Pancreas (tissue), 10 donors: ENCODE measurements around the gene HSPD1. TPM values are rescaled to one million over a fixed set of nuclear protein-coding genes. Genes with fewer than 3 reads are reported as not detected.

Source experiments
- ATAC-seq, 4 donors: fragments of 200-7000 bp; cut with Tn5 transposase; one replicate each; pipeline versions ENCODE4 v1.8.0 to v1.9.1; 2020; ENCODE audit warnings: mild to moderate bottlenecking in 4 of 4, moderate library complexity in 4 of 4
- DNase-seq, 6 donors: peaks; one replicate each; pipeline ENCODE4 v3.0.0-alpha.2; 2020
- FAIRE-seq: peaks from 2 replicates; lab custom pipeline; 2012; peaks lifted over from hg19 to GRCh38; lab: Jason Lieb, UNC
- H3K27ac ChIP-seq, 4 donors: fragments of 200-600 bp; sonication (generic); 1 replicate in 3 of 4; 2 replicates in 1 of 4; pipeline versions ENCODE4 v1.5.0 to v1.8.0; 2020
- H3K27me3 ChIP-seq, 4 donors: fragments of 200-600 bp; one replicate each; pipeline ENCODE4 v1.8.0; 2021
- H3K36me3 ChIP-seq, 3 donors: fragments of 200-600 bp; sonication (generic) in 1 of 3; one replicate each; pipeline versions ENCODE4 v1.5.0 to v1.8.0; 2020 to 2021
- H3K4me1 ChIP-seq, 3 donors: fragments of 200-600 bp; one replicate each; pipeline ENCODE4 v1.8.0; 2021
- H3K4me3 ChIP-seq, 4 donors: fragments of 200-600 bp; sonication (generic) in 2 of 4; one replicate each; pipeline versions ENCODE4 v1.5.0 to v1.8.0; 2020 to 2021
- H3K9me3 ChIP-seq, 4 donors: fragments of 200-600 bp; one replicate each; pipeline ENCODE4 v1.8.0; 2021
- CTCF ChIP-seq, 4 donors: fragments of 200-600 bp; sonication (generic) in 3 of 4; IDR thresholded peaks; one replicate each; pipeline versions ENCODE4 v1.5.0 to v1.8.0; 2021; ENCODE audit warnings: antibody characterized with exemption in 4 of 4
- WGBS, 2 donors: extraction: QIAGEN DNeasy Blood & Tissue Kit; methylation state at CpG; one replicate each; pipeline ENCODE4 v1.1.7; 2013; 5-methylcytosine and 5-hydroxymethylcytosine counted together
- intact Hi-C, 3 donors: fragments of 100-400 bp; cut with DNase I; formaldehyde crosslinking; loops; one replicate each; pipeline versions ENCODE4 v1.11.1 to v1.14.2; 2022
- polyA plus RNA-seq, 2 donors: library from polyadenylated mRNA; stranded (reverse); fragments of 200-250 nt; gene quantifications; one replicate each; pipeline ENCODE4 v1.2.3, GENCODE V29; 2013
- total RNA-seq, 6 donors: library from RNA; stranded (reverse); fragmentation: NEBNext Ultra II Directional in 4 of 6; extraction: Animal tissue kit (Norgen Biotek cat#: 25700) in 4 of 6; gene quantifications; one replicate each; pipeline versions ENCODE4 v1.2.1 to v1.2.4, GENCODE V29; 2021 to 2023
- donor health status: healthy with polysubstance abuse.
- donor health status: DM: no; HTN: no; CAD: no; lungs with moderate emphysema.
- donor health status: DM: no; HTN: no; CAD: no.
- donor health status: control.
- donor health status: control.
- donor health status: Bipolar disorder and iron deficiency.
- donor health status: DM: yes; HTN: yes; CAD: no.
- donor health status: DM: no; HTN: no; CAD: no.
- donor health status: DM: no; HTN: no; CAD: no.
- donor health status: DM: yes; HTN: yes; CAD: no.

The HSPD1 gene
- total and polyA plus RNA-seq, 8 donors, result 94.8 to 181 (median 137) TPM

DNA sequence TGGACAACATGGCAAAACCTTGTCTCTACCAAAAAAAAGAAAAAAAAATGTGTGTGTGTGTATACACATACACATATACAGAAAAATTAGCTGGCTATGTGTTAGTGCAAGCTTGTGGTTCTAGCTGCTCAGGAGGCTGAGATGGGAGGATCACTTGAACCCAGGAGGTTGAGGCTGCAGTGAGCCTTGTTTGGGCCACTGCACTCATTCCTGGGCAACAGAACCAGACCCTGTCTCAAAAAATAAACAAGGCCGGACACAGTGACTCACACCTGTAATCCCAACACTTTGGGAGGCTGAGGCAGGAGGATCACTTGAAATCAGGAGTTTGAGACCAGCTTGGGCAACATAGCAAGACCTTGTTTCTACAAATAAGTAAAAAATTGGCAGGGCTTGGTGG lies 44.2 kb downstream of the HSPD1 start:
- H3K4me3 ChIP-seq, result peak overlapping the region in 1 of 4 donors; percentile 76
- peaks cover 0 to 13% (median 12%) of the 10 kb centered on the region in 3 donors for H3K4me1 ChIP-seq
- WGBS, 2 donors, result 87 to 94% methylated on average over 1 of the region's 1 CpG
- FAIRE-seq (no peak), DNase-seq (no peak), ATAC-seq (no peak)
- no peak for TF ChIP-seq CTCF (IDR thresholded peaks at IDR 0.05)
- peaks cover 0 to 7% (median 2%) of the 10 kb centered on the region in 3 donors for H3K36me3 ChIP-seq
- intact Hi-C loops, result no loop called here
- no peaks in the 10 kb centered on the region for H3K9me3 ChIP-seq
- no peaks in the 10 kb centered on the region for H3K27me3 ChIP-seq
- no peak overlapping the region for H3K27ac ChIP-seq

- intact Hi-C loops, result no loop called here
- H3K4me3 ChIP-seq, result peak overlapping the region in 3 of 4 donors; percentile 67 to 76 (median 72)
- no peaks in the 10 kb centered on the region for H3K27me3 ChIP-seq
- peaks cover 0 to 13% (median 12%) of the 10 kb centered on the region in 3 donors for H3K4me1 ChIP-seq
- no peaks in the 10 kb centered on the region for H3K9me3 ChIP-seq
- ATAC-seq (no peak), DNase-seq (no peak), FAIRE-seq (no peak)
- peak overlapping the region in 2 of 4 donors; percentile 96 to 100 for H3K27ac ChIP-seq
- peaks cover 0 to 3% (median 0%) of the 10 kb centered on the region in 3 donors for H3K36me3 ChIP-seq
- 43 to 47% methylated on average over 2 of the region's 2 CpGs for WGBS, 2 donors
- no peak for TF ChIP-seq CTCF (IDR thresholded peaks at IDR 0.05)
Measured at GRCh38 chr2:197454923-197455322, 44.7 kb downstream of the HSPD1 start.

GRCh38 chr2:197453914-197454398 lies 45.7 kb downstream of the HSPD1 start:
- 0% methylated on average over 11 of the region's 11 CpGs for WGBS, 2 donors
- Histone ChIP-seq H3K27ac (peak overlapping the region; percentile 96 to 100 (median 99)), H3K4me1 (peaks cover 0 to 13% (median 12%) of the 10 kb centered on the region in 3 donors), H3K36me3 (no peaks in the 10 kb centered on the region), H3K4me3 (peak overlapping the region; percentile 40 to 76 (median 70)), H3K9me3 (no peaks in the 10 kb centered on the region), H3K27me3 (no peaks in the 10 kb centered on the region)
- intact Hi-C loops, result no loop called here
- peak in 2 of 6 donors; percentile 20 to 84 for DNase-seq
- TF ChIP-seq CTCF (IDR thresholded peaks at IDR 0.05), result no peak
- peak; percentile 62 to 77 (median 66) for ATAC-seq
- no peak for FAIRE-seq

DNA sequence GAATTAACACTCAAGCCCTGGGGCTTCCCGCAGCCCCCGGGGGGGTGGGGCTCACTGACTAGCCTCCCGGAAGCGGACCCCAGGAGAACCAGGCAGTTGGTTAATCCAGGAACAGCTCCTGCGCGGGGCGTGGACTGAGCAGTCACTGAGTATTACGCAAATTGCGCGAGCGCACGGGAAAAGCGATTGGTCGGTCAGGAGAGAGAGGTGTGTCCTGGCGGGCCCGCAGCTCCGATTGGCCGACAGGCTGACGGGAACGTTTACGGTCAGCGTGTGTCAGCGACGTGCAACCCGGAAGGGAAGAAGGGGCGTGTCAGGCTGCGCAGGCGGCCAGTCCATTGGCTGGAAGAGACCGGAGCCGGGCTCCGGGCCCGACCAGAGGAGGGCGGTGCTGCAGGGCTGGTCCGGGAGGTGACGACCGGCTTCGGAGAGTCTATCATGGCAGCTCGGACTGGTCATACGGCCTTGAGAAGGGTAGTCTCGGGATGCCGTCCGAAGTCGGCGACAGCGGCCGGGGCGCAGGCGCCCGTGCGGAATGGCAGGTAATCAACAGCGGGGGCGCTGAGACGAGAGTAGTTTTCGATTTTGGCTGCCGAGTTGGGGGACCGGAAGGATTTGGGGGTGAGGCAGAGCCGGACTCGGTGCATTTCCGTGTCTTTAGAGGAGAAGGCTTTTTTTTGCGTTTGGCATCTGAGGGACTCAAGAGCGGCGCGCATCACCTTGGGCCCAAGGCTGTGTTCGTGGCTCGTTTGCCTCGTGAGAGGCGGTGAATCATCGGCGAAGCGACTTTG lies 46.3 kb downstream of the HSPD1 start, which contains the start of gene COQ10B:
TSS of gene COQ10B (plus strand) at position 430 of the 791 bp plus-strand sequence. CDS start at position 439, 9 bp downstream.
- Histone ChIP-seq H3K27ac (peak within 1 kb of the TSS; percentile 96 to 100 (median 99)), H3K4me1 (peaks cover 0 to 13% (median 12%) of the 10 kb centered on the region in 3 donors), H3K27me3 (no peaks in the 10 kb centered on the region), H3K4me3 (peak within 1 kb of the TSS; percentile 40 to 76 (median 70)), H3K9me3 (no peaks in the 10 kb centered on the region), H3K36me3 (no peaks in the 10 kb centered on the region)
- 0% methylated on average over 70 of the region's 70 CpGs for WGBS, 2 donors
- DNase-seq (peak; percentile 95 to 100 (median 100)), ATAC-seq (peak; percentile 94 to 98 (median 94)), FAIRE-seq (peak; percentile 83)
- peak in 1 of 4 donors; percentile 7 for TF ChIP-seq CTCF (IDR thresholded peaks at IDR 0.05)
- intact Hi-C loops, result no loop called here
